Thymus (tissue), 11 donors: ENCODE measurements around the gene IPO13. TPM values are rescaled to one million over a fixed set of nuclear protein-coding genes. Genes with fewer than 3 reads are reported as not detected.

Experiments
- DNase-seq, 9 donors: peaks; one replicate each; pipeline ENCODE4 v3.0.0-alpha.2; 2013; ENCODE audit warnings: low spot score in 9 of 9, low read depth in 6 of 9, missing footprints in 1 of 9
- H3K27ac ChIP-seq, 2 donors: one replicate each; pipeline ENCODE4 v1.5.1; 2013; ENCODE audit warnings: control low read depth in 1 of 2, low read depth in 1 of 2, low read length in 1 of 2, mild to moderate bottlenecking in 1 of 2, moderate library complexity in 1 of 2
- H3K27me3 ChIP-seq, 2 donors: one replicate each; pipeline ENCODE4 v1.5.1; 2013; ENCODE audit warnings: low read length in 1 of 2; ENCODE audit not compliant: control insufficient read depth in 2 of 2, insufficient read depth in 1 of 2
- H3K36me3 ChIP-seq, 2 donors: one replicate each; pipeline ENCODE4 v1.5.1; 2013; ENCODE audit warnings: low read length in 1 of 2, mild to moderate bottlenecking in 1 of 2, moderate library complexity in 1 of 2; ENCODE audit not compliant: control insufficient read depth in 2 of 2, insufficient read depth in 2 of 2
- H3K4me1 ChIP-seq, 2 donors: one replicate each; pipeline ENCODE4 v1.5.1; 2013; ENCODE audit warnings: low read length in 2 of 2; ENCODE audit not compliant: control insufficient read depth in 2 of 2, insufficient read depth in 2 of 2
- H3K4me3 ChIP-seq, 2 donors: one replicate each; pipeline ENCODE4 v1.5.1; 2013; ENCODE audit warnings: low read length in 2 of 2, control low read depth in 1 of 2, mild to moderate bottlenecking in 1 of 2
- H3K9me3 ChIP-seq, 2 donors: one replicate each; pipeline ENCODE4 v1.5.1; 2013; ENCODE audit warnings: low read length in 1 of 2, mild to moderate bottlenecking in 1 of 2; ENCODE audit not compliant: control insufficient read depth in 2 of 2, insufficient read depth in 1 of 2
- WGBS: extraction: QIAGEN DNeasy Blood & Tissue Kit; methylation state at CpG from one replicate; pipeline ENCODE4 v1.1.7; 2013; 5-methylcytosine and 5-hydroxymethylcytosine counted together
- polyA plus RNA-seq: library from polyadenylated mRNA; stranded (reverse); fragments of 200-250 nt; gene quantifications from one replicate; pipeline ENCODE4 v1.2.3, GENCODE V29; 2013
- total RNA-seq: library from RNA; stranded (reverse); fragments of 120-200 nt; gene quantifications from one replicate; pipeline ENCODE4 v1.2.4, GENCODE V29; 2013
- donor health status: healthy.

IPO13 gene
- total and polyA plus RNA-seq, 2 donors: 10.5 to 26.1 TPM

- no peak overlapping the region for H3K4me3 ChIP-seq
- no peaks in the 10 kb centered on the region for H3K27me3 ChIP-seq
- WGBS: 84% methylated on average over 11 of the region's 11 CpGs
- no peak for DNase-seq
- H3K27ac ChIP-seq: no peak overlapping the region
- H3K9me3 ChIP-seq: no peaks in the 10 kb centered on the region
- peaks cover 10 to 15% of the 10 kb centered on the region in 2 donors for H3K4me1 ChIP-seq
- H3K36me3 ChIP-seq: no peaks in the 10 kb centered on the region
Observed at GRCh38 chr1:44010935-44011471, 64.3 kb downstream of the IPO13 start.

- H3K36me3 ChIP-seq: no peaks in the 10 kb centered on the region
- no peaks in the 10 kb centered on the region for H3K9me3 ChIP-seq
- no peaks in the 10 kb centered on the region for H3K27me3 ChIP-seq
- peaks cover 10 to 15% of the 10 kb centered on the region in 2 donors for H3K4me1 ChIP-seq
- no peak overlapping the region for H3K27ac ChIP-seq
- DNase-seq: no peak
- WGBS: 55% methylated on average over 2 of the region's 2 CpGs
- H3K4me3 ChIP-seq: no peak overlapping the region
Observed at GRCh38 chr1:44012404-44012803, 65.7 kb downstream of the IPO13 start.

GRCh38 chr1:44012941-44013609, 66.3 kb downstream of the IPO13 start:
- Histone ChIP-seq H3K4me1 (peaks cover 10 to 15% of the 10 kb centered on the region in 2 donors), H3K27ac (no peak overlapping the region), H3K9me3 (no peaks in the 10 kb centered on the region), H3K27me3 (no peaks in the 10 kb centered on the region), H3K36me3 (no peaks in the 10 kb centered on the region), H3K4me3 (no peak overlapping the region)
- DNase-seq: peak in 3 of 9 donors; percentile 17 to 50 (median 43)
- WGBS: 15% methylated on average over 13 of the region's 13 CpGs

- no peaks in the 10 kb centered on the region for H3K36me3 ChIP-seq
- peaks cover 10 to 15% of the 10 kb centered on the region in 2 donors for H3K4me1 ChIP-seq
- H3K27me3 ChIP-seq: no peaks in the 10 kb centered on the region
- H3K27ac ChIP-seq: no peak overlapping the region
- no peak overlapping the region for H3K4me3 ChIP-seq
- WGBS: 94% methylated on average over 5 of the region's 5 CpGs
- no peak for DNase-seq
- no peaks in the 10 kb centered on the region for H3K9me3 ChIP-seq
Observed at GRCh38 chr1:44013949-44014348, 67.2 kb downstream of the IPO13 start.

GRCh38 chr1:44014365-44015104, 67.8 kb downstream of the IPO13 start:
- Histone ChIP-seq H3K4me1 (peaks cover 10 to 15% of the 10 kb centered on the region in 2 donors), H3K36me3 (no peaks in the 10 kb centered on the region), H3K27me3 (no peaks in the 10 kb centered on the region), H3K4me3 (no peak overlapping the region), H3K9me3 (no peaks in the 10 kb centered on the region), H3K27ac (no peak overlapping the region)
- WGBS: 90% methylated on average over 8 of the region's 8 CpGs
- no peak for DNase-seq

GRCh38 chr1:44015206-44015605, 68.5 kb downstream of the IPO13 start:
- Histone ChIP-seq H3K9me3 (no peaks in the 10 kb centered on the region), H3K27me3 (no peaks in the 10 kb centered on the region), H3K36me3 (no peaks in the 10 kb centered on the region), H3K27ac (no peak overlapping the region), H3K4me3 (no peak overlapping the region), H3K4me1 (peaks cover 10 to 15% of the 10 kb centered on the region in 2 donors)
- no peak for DNase-seq
- WGBS: 93% methylated on average over 3 of the region's 3 CpGs

GRCh38 chr1:44016041-44016889, 69.5 kb downstream of the IPO13 start:
- WGBS: 97% methylated on average over 20 of the region's 20 CpGs
- Histone ChIP-seq H3K27ac (no peak overlapping the region), H3K27me3 (no peaks in the 10 kb centered on the region), H3K36me3 (no peaks in the 10 kb centered on the region), H3K9me3 (no peaks in the 10 kb centered on the region), H3K4me3 (no peak overlapping the region), H3K4me1 (peaks cover 10 to 15% of the 10 kb centered on the region in 2 donors)
- no peak for DNase-seq

- no peak for DNase-seq
- WGBS: 98% methylated on average over 20 of the region's 20 CpGs
- peaks cover 10 to 15% of the 10 kb centered on the region in 2 donors for H3K4me1 ChIP-seq
- H3K27me3 ChIP-seq: no peaks in the 10 kb centered on the region
- H3K27ac ChIP-seq: no peak overlapping the region
- H3K9me3 ChIP-seq: no peaks in the 10 kb centered on the region
- no peaks in the 10 kb centered on the region for H3K36me3 ChIP-seq
- H3K4me3 ChIP-seq: no peak overlapping the region
Observed at GRCh38 chr1:44016890-44017400, 70.2 kb downstream of the IPO13 start.
